ENCODE measurements around the gene CCHCR1. TPM values are rescaled to one million over a fixed set of nuclear protein-coding genes. Genes with fewer than 3 reads are reported as not detected.

Gene CCHCR1
- total and polyA plus RNA-seq, 2 of the 13 experiments (the other 11 are each of a cell fraction or from before 2014, with no cell fraction given) = 14.6 to 28.2 TPM

DNA sequence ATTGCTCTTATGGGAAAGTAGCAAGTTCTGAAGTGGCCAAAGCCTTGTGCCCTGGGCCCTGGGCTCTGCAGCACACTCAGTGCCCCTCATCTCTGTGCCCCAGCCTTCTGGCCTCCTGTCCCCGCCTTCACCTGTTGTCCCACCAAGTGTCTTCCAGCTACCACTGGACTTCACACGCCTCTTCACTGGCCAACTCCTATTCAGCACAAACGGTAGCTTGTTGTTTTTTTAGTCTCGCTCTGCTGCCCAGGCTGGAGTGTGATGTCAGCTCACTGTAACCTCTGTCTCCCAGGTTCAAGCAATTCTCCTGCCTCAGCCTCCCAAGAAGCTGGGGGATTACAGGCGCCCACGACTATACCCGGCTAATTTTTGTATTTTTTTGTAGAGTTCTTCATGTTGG lies 4.8 kb downstream of the CCHCR1 start (continued):
- no peak for TF ChIP-seq ZNF382 (CRISPR knock-in tag; IDR thresholded peaks at IDR 0.05; ENCODE audit: borderline replicate concordance)
- TF ChIP-seq ZMYM4 (CRISPR knock-in tag; IDR thresholded peaks at IDR 0.05) = no peak

DNA sequence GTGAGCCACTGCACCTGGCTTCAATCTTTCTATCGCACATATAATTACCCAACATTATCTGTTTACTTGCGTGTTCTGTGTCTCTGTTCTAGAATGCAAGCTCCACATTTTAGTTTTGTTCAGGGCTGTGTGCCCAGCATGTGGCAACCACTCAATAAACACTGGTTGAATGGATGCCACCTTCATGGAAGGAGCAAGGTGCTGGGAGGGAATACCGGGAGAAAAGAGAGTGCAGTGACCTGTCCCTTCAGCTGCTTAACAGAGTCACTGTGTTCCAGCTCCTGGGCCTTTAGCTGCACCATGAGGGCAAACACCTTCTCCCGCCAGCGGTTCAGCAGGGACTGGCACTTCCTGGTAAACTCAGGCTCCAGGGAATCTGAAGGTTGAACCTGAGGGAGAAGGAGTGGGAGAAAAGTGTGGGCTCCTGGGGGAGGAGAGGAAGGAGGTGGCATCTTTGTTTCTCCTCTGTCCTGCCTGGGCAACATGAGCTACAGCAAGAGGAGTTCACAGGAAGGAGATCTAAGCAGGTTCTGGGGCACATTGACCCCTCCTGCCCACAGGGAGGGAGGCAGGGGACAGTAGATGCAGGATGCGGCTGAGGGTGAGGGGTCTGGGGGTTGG lies 7.7 kb downstream of the CCHCR1 start:
- POLR2A ChIA-PET = no interaction called here
- TF ChIP-seq CEBPG (CRISPR knock-in tag; IDR thresholded peaks at IDR 0.05) = no peak
- no peak for TF ChIP-seq BRD4 (CRISPR knock-in tag; IDR thresholded peaks at IDR 0.05)
- no peak for TF ChIP-seq MLLT10 (CRISPR knock-in tag; IDR thresholded peaks at IDR 0.05)
- no peak for TF ChIP-seq ZNF563 (CRISPR knock-in tag; IDR thresholded peaks at IDR 0.05)
- TF ChIP-seq ZNF441 (CRISPR knock-in tag; IDR thresholded peaks at IDR 0.05; ENCODE audit: borderline replicate concordance) = no peak
- TF ChIP-seq, protein P1, sequence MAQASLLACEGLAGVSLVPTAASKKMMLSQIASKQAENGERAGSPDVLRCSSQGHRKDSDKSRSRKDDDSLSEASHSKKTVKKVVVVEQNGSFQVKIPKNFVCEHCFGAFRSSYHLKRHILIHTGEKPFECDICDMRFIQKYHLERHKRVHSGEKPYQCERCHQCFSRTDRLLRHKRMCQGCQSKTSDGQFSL (CRISPR knock-in tag; IDR thresholded peaks at IDR 0.05) = no peak
- no peak for TF ChIP-seq MBNL3 (CRISPR knock-in tag; conservative IDR thresholded peaks at IDR 0.05)
- TF ChIP-seq ZNF205 (CRISPR knock-in tag; IDR thresholded peaks at IDR 0.05) = no peak
- no peak for TF ChIP-seq ZNF124 (CRISPR knock-in tag; IDR thresholded peaks at IDR 0.05)
- no peaks in the 10 kb centered on the region for H3K27me3 ChIP-seq (ENCODE audit: control insufficient read depth in 1 of 2, insufficient read depth in 2 of 2, low read length in 2 of 2)
- WGBS (ENCODE audit: low lambda C conversion rate) = 82% methylated on average over 5 of the region's 6 CpGs
- no peaks in the 10 kb centered on the region for H4K20me1 ChIP-seq (ENCODE audit: insufficient read depth, low read length)
- no peak overlapping the region for H3K27ac ChIP-seq (ENCODE audit: extremely low read length, insufficient read depth, low read length)
- H3K4me1 ChIP-seq (ENCODE audit: insufficient read depth, low read length) = no peaks in the 10 kb centered on the region
- in situ Hi-C loops (cut with HindIII; ENCODE audit: extremely low pct_ligation_motif_present, low pct_unique_long_range_greater_than_20kb) (no loop called here), intact Hi-C loops (cut with micrococcal nuclease; ENCODE audit: unreplicated experiment) (no loop called here)
- CTCF ChIA-PET (ENCODE audit: low intra/inter-chr PET ratio, low total read pairs) = no interaction called here
- no peak overlapping the region for H3K4me3 ChIP-seq (replicated peaks in 1 of 3; ENCODE audit: insufficient read depth in 1 of 3, low read depth in 2 of 3, low read length in 3 of 3)
- H3K9ac ChIP-seq (ENCODE audit: insufficient read depth, low read depth, low read length) = no peak overlapping the region
- no peak overlapping the region for H3K4me2 ChIP-seq (ENCODE audit: low read depth, low read length)
- no peaks in the 10 kb centered on the region for H3K9me3 ChIP-seq (ENCODE audit: low read length)
- no peak overlapping the region for H2AFZ ChIP-seq (ENCODE audit: low read length)
- no TSS peak for BruUV-seq (replicated peaks)
- no peak for ATAC-seq
- FAIRE-seq = no peak
- H3K36me3 ChIP-seq (replicated peaks in 1 of 2; ENCODE audit: control insufficient read depth in 1 of 2, insufficient read depth in 2 of 2, low read length in 2 of 2) = peaks cover 3 to 23% of the 10 kb centered on the region in 2 experiments; a peak in 4 of 5 replicates
- no peak for DNase-seq (ENCODE audit: low spot score)
- no peaks in the 10 kb centered on the region for H3K79me2 ChIP-seq (ENCODE audit: insufficient read depth, low read length)

Data from HepG2 (cell line).